ENCODE measurements around the gene STAM. TPM values are rescaled to one million over a fixed set of nuclear protein-coding genes. Genes with fewer than 3 reads are reported as not detected.
A peak's percentile ranks its signal among the peaks of the same experiment; 100 is the strongest.
"Not testable (repeated sequence)": the region's sequence is repeated elsewhere in the genome, so short reads cannot be mapped to it uniquely, and the experiment has no call there.

The STAM gene
- total RNA-seq, 1 donor from 2014 or later = 35.4 TPM

DNA sequence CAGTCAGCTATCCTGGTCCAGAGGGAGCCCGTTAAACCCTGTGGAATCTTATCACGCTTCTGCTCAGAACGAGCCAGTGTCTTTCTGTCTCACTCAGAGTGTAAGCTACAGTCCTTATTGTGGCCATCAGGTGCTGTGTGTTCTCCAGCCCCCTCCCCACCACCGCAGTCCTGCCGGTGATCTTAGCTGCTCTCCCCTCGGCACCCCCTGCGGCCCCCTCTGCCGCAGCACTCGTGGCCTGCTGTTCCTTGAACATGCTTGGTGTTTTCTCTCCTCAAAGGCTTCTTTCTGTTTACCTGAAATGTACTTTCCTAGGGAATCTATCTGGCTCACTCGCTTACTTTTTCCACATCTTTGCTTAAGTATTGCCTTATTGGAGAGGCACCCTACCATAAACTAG, 69.8 kb downstream of the STAM start:
- H3K27me3 ChIP-seq = no peaks in the 10 kb centered on the region
- ATAC-seq (no peak), DNase-seq (no peak)
- no peaks in the 10 kb centered on the region for H3K9me3 ChIP-seq
- no peaks in the 10 kb centered on the region for H3K4me1 ChIP-seq
- TF ChIP-seq, protein P1, sequence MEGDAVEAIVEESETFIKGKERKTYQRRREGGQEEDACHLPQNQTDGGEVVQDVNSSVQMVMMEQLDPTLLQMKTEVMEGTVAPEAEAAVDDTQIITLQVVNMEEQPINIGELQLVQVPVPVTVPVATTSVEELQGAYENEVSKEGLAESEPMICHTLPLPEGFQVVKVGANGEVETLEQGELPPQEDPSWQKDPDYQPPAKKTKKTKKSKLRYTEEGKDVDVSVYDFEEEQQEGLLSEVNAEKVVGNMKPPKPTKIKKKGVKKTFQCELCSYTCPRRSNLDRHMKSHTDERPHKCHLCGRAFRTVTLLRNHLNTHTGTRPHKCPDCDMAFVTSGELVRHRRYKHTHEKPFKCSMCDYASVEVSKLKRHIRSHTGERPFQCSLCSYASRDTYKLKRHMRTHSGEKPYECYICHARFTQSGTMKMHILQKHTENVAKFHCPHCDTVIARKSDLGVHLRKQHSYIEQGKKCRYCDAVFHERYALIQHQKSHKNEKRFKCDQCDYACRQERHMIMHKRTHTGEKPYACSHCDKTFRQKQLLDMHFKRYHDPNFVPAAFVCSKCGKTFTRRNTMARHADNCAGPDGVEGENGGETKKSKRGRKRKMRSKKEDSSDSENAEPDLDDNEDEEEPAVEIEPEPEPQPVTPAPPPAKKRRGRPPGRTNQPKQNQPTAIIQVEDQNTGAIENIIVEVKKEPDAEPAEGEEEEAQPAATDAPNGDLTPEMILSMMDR (IDR thresholded peaks at IDR 0.05) = no peak
- H3K36me3 ChIP-seq = peaks cover 76% of the 10 kb centered on the region
- no peak overlapping the region for H3K4me3 ChIP-seq
- no peak overlapping the region for H3K27ac ChIP-seq
- intact Hi-C loops (cut with DNase I) = no loop called here

DNA sequence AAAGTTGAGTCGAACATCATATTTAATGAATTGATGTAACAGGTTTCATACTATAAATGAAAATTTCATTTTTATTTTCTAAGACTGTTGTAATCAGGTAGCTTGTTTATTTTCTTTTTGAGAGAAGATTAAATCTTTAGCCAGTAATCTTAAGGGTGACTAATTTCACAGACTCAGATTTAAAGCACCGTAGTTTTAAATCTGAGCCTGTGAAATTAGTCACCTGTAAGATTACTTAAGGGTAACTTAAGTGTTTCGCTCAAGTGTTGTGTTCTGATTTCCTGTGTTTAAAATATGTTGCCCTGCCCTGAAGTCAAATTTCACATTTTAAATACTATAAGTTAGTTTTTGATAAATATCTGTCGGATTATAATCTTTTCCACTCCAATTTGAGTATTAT, 72.2 kb downstream of the STAM start:
- peaks cover 53% of the 10 kb centered on the region for H3K36me3 ChIP-seq
- H3K27ac ChIP-seq = no peak overlapping the region
- TF ChIP-seq, protein P1 (IDR thresholded peaks at IDR 0.05) = no peak
- ATAC-seq = peak; percentile 50
- no peak overlapping the region for H3K4me3 ChIP-seq
- H3K9me3 ChIP-seq = no peaks in the 10 kb centered on the region
- no peak for DNase-seq
- intact Hi-C loops (cut with DNase I) = no loop called here
- H3K4me1 ChIP-seq = no peaks in the 10 kb centered on the region
- no peaks in the 10 kb centered on the region for H3K27me3 ChIP-seq

DNA sequence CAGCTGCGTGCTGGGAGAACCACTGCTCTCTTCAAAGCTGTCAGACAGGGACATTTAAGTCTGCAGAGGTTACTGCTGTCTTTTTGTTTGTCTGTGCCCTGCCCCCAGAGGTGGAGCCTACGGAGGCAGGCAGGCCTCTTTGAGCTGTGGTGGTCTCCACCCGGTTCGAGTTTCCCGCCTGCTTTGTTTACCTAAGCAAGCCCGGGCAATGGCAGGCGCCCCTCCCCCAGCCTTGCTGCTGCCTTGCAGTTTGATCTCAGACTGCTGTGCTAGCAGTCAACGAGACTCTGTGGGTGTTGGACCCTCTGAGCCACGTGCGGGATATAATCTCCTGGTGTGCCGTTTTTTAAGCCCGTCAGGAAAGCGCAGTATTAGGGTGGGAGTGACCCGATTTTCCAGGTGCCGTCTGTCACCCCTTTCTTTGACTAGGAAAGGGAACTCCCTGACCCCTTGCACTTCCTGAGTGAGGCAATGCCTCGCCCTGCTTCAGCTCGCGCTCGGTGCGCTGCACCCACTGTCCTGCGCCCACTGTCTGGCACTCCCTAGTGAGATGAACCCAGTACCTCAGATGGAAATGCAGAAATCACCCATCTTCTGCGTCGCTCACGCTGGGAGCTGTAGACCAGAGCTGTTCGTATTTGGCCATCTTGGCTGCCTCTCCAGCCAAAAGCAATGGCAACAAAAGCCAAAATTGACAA, 78.5 kb downstream of the STAM start:
- H3K27ac ChIP-seq; DNase-seq; intact Hi-C loops (cut with DNase I): not testable (repeated sequence)

DNA sequence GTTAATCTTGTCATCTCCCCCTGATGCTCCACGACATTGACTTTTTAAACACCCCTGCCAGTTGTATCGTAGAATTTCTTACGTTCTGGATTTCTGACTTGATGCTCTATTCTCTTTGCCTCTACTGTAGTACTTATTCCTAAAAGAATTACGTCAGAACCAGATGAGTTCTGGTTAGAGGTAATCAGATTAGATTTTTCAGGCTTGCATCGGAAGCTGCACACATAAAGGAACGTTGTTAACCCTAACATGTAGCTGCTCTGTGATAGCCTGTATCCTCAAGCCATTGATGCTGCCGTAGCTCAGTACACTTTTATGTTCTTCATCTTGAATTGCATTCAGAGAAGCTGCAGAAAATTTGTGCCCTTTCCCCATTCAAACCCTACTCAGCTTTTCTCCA, 81.8 kb downstream of the STAM start:
- ATAC-seq (no peak), DNase-seq (no peak)
- TF ChIP-seq, protein P1 (IDR thresholded peaks at IDR 0.05) = no peak

More for the DNA sequence above, 78.5 kb downstream of the STAM start:
- H3K27me3 ChIP-seq, H3K9me3 ChIP-seq, H3K36me3 ChIP-seq, ATAC-seq, H3K4me3 ChIP-seq, H3K4me1 ChIP-seq: not testable (repeated sequence)

DNA sequence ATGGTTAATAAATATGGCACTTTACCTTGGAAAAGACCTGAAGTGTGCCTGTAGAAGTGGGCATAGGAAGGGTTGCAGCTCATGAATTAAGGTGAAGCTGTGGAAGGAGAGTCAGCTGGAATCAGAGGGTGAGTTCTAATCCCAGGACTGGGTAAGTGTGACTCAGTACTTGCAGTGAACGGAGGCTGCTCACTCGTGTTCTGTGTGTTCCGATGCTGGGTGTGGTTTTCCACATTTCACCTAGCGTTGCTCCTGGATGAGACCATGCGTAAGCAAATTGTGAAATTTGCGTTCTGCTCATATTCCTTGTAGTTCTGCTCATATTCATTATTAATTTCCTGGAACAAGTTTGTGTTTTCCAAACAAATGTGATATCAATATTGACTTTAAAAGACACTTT, 85.7 kb downstream of the STAM start:
- Histone ChIP-seq H3K9me3 (no peaks in the 10 kb centered on the region), H3K36me3 (no peaks in the 10 kb centered on the region), H3K4me3 (no peak overlapping the region), H3K4me1 (no peaks in the 10 kb centered on the region), H3K27me3 (no peaks in the 10 kb centered on the region), H3K27ac (no peak overlapping the region)
- ATAC-seq = no peak
- TF ChIP-seq, protein P1 (IDR thresholded peaks at IDR 0.05) = no peak
- DNase-seq = no peak
- intact Hi-C loops (cut with DNase I) = no loop called here

More for the DNA sequence above, 81.8 kb downstream of the STAM start:
- Histone ChIP-seq H3K27ac (no peak overlapping the region), H3K36me3 (no peaks in the 10 kb centered on the region), H3K4me1 (no peaks in the 10 kb centered on the region), H3K9me3 (no peaks in the 10 kb centered on the region), H3K27me3 (no peaks in the 10 kb centered on the region), H3K4me3 (no peak overlapping the region)
- intact Hi-C loops (cut with DNase I) = no loop called here

DNA sequence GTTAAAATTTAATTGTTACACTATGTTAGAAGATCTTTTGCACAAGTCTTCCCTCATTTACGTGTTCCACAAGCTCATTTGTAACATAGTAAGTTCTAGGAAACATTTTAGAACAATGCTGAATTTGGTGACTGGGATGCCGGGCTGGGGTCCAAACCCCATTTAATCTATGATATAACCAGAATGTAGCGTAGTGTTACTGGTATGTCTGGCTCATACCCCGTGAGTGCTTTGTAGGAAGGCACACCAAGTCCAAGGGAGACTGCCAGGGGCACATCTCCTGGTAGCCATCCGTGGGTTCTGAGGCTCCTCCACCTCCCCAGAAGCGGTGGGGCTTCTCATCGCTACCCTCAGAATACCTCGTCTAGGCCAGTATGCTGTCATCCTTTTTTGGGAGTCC, 86.7 kb downstream of the STAM start:
- no peak for ATAC-seq
- Histone ChIP-seq H3K27me3 (no peaks in the 10 kb centered on the region), H3K36me3 (no peaks in the 10 kb centered on the region), H3K4me1 (peaks cover 3% of the 10 kb centered on the region), H3K27ac (no peak overlapping the region), H3K9me3 (no peaks in the 10 kb centered on the region), H3K4me3 (no peak overlapping the region)
- no peak for DNase-seq
- intact Hi-C loops (cut with DNase I) = no loop called here
- TF ChIP-seq, protein P1 (IDR thresholded peaks at IDR 0.05) = no peak

All from upper lobe of right lung (tissue), 1 donor.